Measurements from ENCODE around the gene ZNF474. TPM values are rescaled to one million over a fixed set of nuclear protein-coding genes. Genes with fewer than 3 reads are reported as not detected.
A peak's percentile ranks its signal among the peaks of the same experiment; 100 is the strongest.

Gene ZNF474
- total RNA-seq, 1 experiment from 2014 or later, result 0.36 TPM

DNA sequence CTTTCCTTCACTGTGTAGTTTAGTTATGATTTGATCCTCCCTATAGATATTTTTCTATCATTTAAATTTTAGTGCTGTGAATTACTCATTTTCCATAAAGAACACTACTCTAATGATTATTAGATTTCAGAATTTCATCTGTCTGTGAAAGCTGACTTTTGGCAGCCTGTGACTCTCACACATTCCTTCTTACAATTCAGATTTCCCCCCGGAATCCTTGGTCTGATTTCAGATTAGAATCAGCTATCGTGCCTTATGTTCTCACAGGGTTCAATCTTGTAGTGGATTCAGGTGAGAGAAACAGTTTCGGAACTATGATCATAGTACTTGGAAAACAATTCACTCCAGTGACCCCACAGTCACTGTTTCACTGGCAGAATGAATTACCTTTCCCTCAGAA is 26.2 kb downstream of the ZNF474 start:
- DNase-seq (no peak), ATAC-seq (no peak)
- H3K27ac ChIP-seq (ENCODE audit: low read length), result no peak overlapping the region
- H3K36me3 ChIP-seq (ENCODE audit: low read depth, low read length), result no peaks in the 10 kb centered on the region
- H2AFZ ChIP-seq (ENCODE audit: low read length), result no peak overlapping the region
- H3K9ac ChIP-seq (ENCODE audit: low read length), result no peak overlapping the region
- ChIA-PET POLR2A (ENCODE audit: unreplicated experiment) (no interaction called here), CTCF (no interaction called here)
- H3K4me2 ChIP-seq (ENCODE audit: low read length), result no peak overlapping the region
- no peaks in the 10 kb centered on the region for H3K79me2 ChIP-seq (ENCODE audit: low read length)
- H3K4me3 ChIP-seq (ENCODE audit: low read length), result no peak overlapping the region
- H4K20me1 ChIP-seq (ENCODE audit: low read length), result no peaks in the 10 kb centered on the region
- no peaks in the 10 kb centered on the region for H3K9me3 ChIP-seq (ENCODE audit: low read length)
- TF ChIP-seq EZH2phosphoT487 (IDR thresholded peaks at IDR 0.05; ENCODE audit: borderline replicate concordance, low read length) (no peak), EZH2 (IDR thresholded peaks at IDR 0.05; ENCODE audit: low read length, unreplicated experiment) (no peak)
- TF ChIP-seq, protein P1, sequence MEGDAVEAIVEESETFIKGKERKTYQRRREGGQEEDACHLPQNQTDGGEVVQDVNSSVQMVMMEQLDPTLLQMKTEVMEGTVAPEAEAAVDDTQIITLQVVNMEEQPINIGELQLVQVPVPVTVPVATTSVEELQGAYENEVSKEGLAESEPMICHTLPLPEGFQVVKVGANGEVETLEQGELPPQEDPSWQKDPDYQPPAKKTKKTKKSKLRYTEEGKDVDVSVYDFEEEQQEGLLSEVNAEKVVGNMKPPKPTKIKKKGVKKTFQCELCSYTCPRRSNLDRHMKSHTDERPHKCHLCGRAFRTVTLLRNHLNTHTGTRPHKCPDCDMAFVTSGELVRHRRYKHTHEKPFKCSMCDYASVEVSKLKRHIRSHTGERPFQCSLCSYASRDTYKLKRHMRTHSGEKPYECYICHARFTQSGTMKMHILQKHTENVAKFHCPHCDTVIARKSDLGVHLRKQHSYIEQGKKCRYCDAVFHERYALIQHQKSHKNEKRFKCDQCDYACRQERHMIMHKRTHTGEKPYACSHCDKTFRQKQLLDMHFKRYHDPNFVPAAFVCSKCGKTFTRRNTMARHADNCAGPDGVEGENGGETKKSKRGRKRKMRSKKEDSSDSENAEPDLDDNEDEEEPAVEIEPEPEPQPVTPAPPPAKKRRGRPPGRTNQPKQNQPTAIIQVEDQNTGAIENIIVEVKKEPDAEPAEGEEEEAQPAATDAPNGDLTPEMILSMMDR (conservative IDR thresholded peaks at IDR 0.05; ENCODE audit: low read depth, low read length), result no peak
- no peaks in the 10 kb centered on the region for H3F3A ChIP-seq (ENCODE audit: low read length, unreplicated experiment)
- no peaks in the 10 kb centered on the region for H3K27me3 ChIP-seq (ENCODE audit: low read length)
- no TSS peak for BruUV-seq (replicated peaks)
- peaks cover 14% of the 10 kb centered on the region for H3K4me1 ChIP-seq (ENCODE audit: insufficient read depth, low read length)
- intact Hi-C loops (cut with micrococcal nuclease), result no loop called here
- H3K9me2 ChIP-seq (replicated peaks; ENCODE audit: low read length), result no peaks in the 10 kb centered on the region

DNA sequence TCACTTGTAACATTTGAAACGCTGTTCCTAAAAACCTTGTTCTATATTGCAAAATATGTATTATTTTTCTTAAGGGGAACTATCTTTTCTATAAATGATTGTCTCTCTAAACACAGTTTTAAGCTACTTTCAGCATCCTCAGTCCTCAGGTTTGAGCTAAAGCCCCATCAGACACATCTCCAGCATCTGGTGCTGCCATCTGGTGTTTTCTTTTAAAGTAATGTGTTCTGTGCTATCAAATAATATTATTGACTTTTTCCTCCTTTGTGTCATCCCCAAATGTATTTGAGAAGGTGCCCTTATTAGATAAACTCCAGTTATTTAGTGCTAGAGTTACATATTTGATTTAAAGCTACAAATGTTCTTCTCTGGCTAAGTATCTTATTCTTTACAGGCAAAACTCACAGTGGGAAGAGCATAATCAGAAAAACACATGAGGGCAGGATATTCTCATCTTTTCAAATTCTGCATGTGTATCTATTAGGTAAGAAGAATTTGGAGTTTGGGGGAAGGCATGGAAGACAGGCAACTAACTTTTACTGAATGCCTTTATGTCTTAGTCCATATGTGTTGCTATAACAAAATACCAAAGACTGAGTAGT is 27.5 kb downstream of the ZNF474 start:
- no peak overlapping the region for H3K4me3 ChIP-seq (ENCODE audit: low read length)
- DNase-seq, result peak; percentile 51
- H3K9me3 ChIP-seq (ENCODE audit: low read length), result no peaks in the 10 kb centered on the region
- no peak overlapping the region for H3K4me2 ChIP-seq (ENCODE audit: low read length)
- H3K4me1 ChIP-seq (ENCODE audit: insufficient read depth, low read length), result peaks cover 14% of the 10 kb centered on the region
- TF ChIP-seq EZH2 (IDR thresholded peaks at IDR 0.05; ENCODE audit: low read length, unreplicated experiment) (no peak), EZH2phosphoT487 (IDR thresholded peaks at IDR 0.05; ENCODE audit: borderline replicate concordance, low read length) (no peak)
- TF ChIP-seq, protein P1 (conservative IDR thresholded peaks at IDR 0.05; ENCODE audit: low read depth, low read length), result peak; percentile 58
- ChIA-PET POLR2A (ENCODE audit: unreplicated experiment) (no interaction called here), CTCF (interaction anchor here (0.7 to 0.8 kb wide), 3 partner anchors 62 to 188 kb away, joined by 3 to 5 read pairs (median 4); no protein-coding TSS in a partner anchor)
- peak; percentile 51; the same call in 1 of the 2 replicates for ATAC-seq
- no peak overlapping the region for H3K27ac ChIP-seq (ENCODE audit: low read length)
- no peaks in the 10 kb centered on the region for H3K9me2 ChIP-seq (replicated peaks; ENCODE audit: low read length)
- intact Hi-C loops (cut with micrococcal nuclease), result loop anchor here (1.0 kb wide), 2 partner anchors 65 to 190 kb away; no protein-coding TSS in a partner anchor
- no peaks in the 10 kb centered on the region for H3F3A ChIP-seq (ENCODE audit: low read length, unreplicated experiment)
- H2AFZ ChIP-seq (ENCODE audit: low read length), result no peak overlapping the region
- H3K79me2 ChIP-seq (ENCODE audit: low read length), result no peaks in the 10 kb centered on the region
- no peak overlapping the region for H3K9ac ChIP-seq (ENCODE audit: low read length)
- no peaks in the 10 kb centered on the region for H3K27me3 ChIP-seq (ENCODE audit: low read length)
- H3K36me3 ChIP-seq (ENCODE audit: low read depth, low read length), result no peaks in the 10 kb centered on the region
- no TSS peak for BruUV-seq (replicated peaks)
- no peaks in the 10 kb centered on the region for H4K20me1 ChIP-seq (ENCODE audit: low read length)

DNA sequence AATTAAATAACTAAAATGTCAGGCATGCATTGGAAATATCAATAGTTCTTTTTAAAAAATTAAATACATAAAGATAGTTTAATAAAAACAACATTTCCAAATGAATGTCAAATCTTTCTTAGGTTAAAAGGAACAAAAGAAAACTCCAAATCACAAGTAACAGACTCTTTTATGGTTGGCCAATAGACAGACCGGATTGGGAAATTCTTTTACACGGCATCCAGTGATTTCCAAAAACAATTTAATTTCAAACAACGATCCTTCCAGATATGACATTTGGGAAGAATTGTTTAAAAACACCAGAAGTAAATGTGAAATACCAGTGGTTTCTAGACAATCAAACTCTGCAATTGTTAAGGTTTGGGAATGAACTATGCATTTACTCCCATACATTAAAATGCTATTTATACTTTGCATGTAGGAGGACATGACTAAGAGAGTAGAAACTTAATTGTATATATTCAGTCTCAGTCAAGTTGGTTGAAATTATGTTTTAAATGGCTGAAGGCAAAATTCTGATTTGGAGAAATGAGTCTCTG is 32.8 kb downstream of the ZNF474 start:
- Histone ChIP-seq H3K4me2 (ENCODE audit: low read length) (peak overlapping the region; percentile 75; the same call in 1 of the 2 replicates), H3K27ac (ENCODE audit: low read length) (peak overlapping the region; percentile 89; the same call in 1 of the 2 replicates), H3F3A (ENCODE audit: low read length, unreplicated experiment) (no peaks in the 10 kb centered on the region), H4K20me1 (ENCODE audit: low read length) (no peaks in the 10 kb centered on the region), H3K79me2 (ENCODE audit: low read length) (no peaks in the 10 kb centered on the region), H3K4me1 (ENCODE audit: insufficient read depth, low read length) (peaks cover 31% of the 10 kb centered on the region), H2AFZ (ENCODE audit: low read length) (no peak overlapping the region), H3K4me3 (ENCODE audit: low read length) (no peak overlapping the region), H3K9me2 (replicated peaks; ENCODE audit: low read length) (no peaks in the 10 kb centered on the region), H3K9ac (ENCODE audit: low read length) (no peak overlapping the region), H3K36me3 (ENCODE audit: low read depth, low read length) (no peaks in the 10 kb centered on the region), H3K27me3 (ENCODE audit: low read length) (no peaks in the 10 kb centered on the region), H3K9me3 (ENCODE audit: low read length) (no peaks in the 10 kb centered on the region)
- TF ChIP-seq, protein P1 (conservative IDR thresholded peaks at IDR 0.05; ENCODE audit: low read depth, low read length), result no peak
- TF ChIP-seq EZH2phosphoT487 (IDR thresholded peaks at IDR 0.05; ENCODE audit: borderline replicate concordance, low read length) (no peak), EZH2 (IDR thresholded peaks at IDR 0.05; ENCODE audit: low read length, unreplicated experiment) (no peak)
- intact Hi-C loops (cut with micrococcal nuclease), result no loop called here
- no TSS peak for BruUV-seq (replicated peaks)
- ATAC-seq (no peak), DNase-seq (no peak)
- ChIA-PET CTCF (no interaction called here), POLR2A (ENCODE audit: unreplicated experiment) (no interaction called here)

Measured in PC-3 (cell line).